HCT116 (cell line): ENCODE data around the gene SETD3. TPM values are rescaled to one million over a fixed set of nuclear protein-coding genes. Genes with fewer than 3 reads are reported as not detected.

ENCODE experiments used
- ATAC-seq: fragments of 200-7000 bp; cut with Tn5 transposase; 2 replicates; pipeline ENCODE4 v1.9.1; 2020; ENCODE audit warnings: mild to moderate bottlenecking, moderate library complexity
- BruUV-seq: library from RNA; stranded (reverse); fragments of 400-500 nt; replicated peaks from 2 replicates; lab custom pipeline; 2021; lab: Mats Ljungman, UMichigan
- CTCF ChIA-PET: fragments of 300-600 bp; sonication (Branson Sonifier 250); formaldehyde crosslinking; loops from one replicate; lab custom pipeline; 2021; ENCODE audit warnings: antibody characterized with exemption; lab: Charles Lee
- POLR2A ChIA-PET: fragments of 300-600, 350-600 bp; sonication (Branson Sonifier 250); formaldehyde crosslinking; loops from one replicate; lab custom pipeline; 2021; ENCODE audit warnings: antibody characterized with exemption; lab: Charles Lee
- RAD21 ChIA-PET, 2 experiments: fragments of 300-600 bp; sonication (Branson Sonifier 250); formaldehyde crosslinking; loops; one replicate each; lab custom pipeline; 2023; ENCODE audit warnings: low total read pairs in 2 of 2; ENCODE audit not compliant: uncharacterized antibody in 2 of 2, unreplicated experiment in 2 of 2, low non-redundant PET in 1 of 2; lab: Charles Lee
- DNase-seq: peaks from one replicate; pipeline ENCODE4 v3.0.0-alpha.2; 2010; ENCODE audit warnings: low read depth, low spot score
- H2AFZ ChIP-seq: fragments of 200-600 bp; shearing (Covaris generic), sonication (generic); 2 replicates; pipeline ENCODE4 v1.6.1; 2017; ENCODE audit warnings: low read depth, mixed run types, mixed read lengths, antibody characterized with exemption, low read length; ENCODE audit not compliant: poor library complexity, severe bottlenecking
- H3K27ac ChIP-seq: 2 replicates; pipeline ENCODE4 v1.5.1; 2012; ENCODE audit warnings: low read depth, low read length
- H3K27me3 ChIP-seq: fragments of 200-600 bp; sonication (generic); 2 replicates; pipeline ENCODE4 v1.6.1; 2016; ENCODE audit warnings: mixed run types, low read length, mixed read lengths; ENCODE audit not compliant: insufficient read depth
- H3K36me3 ChIP-seq, 2 experiments: fragments of 200-500 bp in 1 of 2; fragments of 200-600 bp in 1 of 2; sonication (Bioruptor generic) in 1 of 2; sonication (generic) in 1 of 2; 2 replicates each; pipeline versions ENCODE4 v1.5.1 to v1.6.1; 2014 to 2016; ENCODE audit warnings: low read length in 2 of 2, inconsistent platforms in 1 of 2, mixed read lengths in 1 of 2, mixed run types in 1 of 2; ENCODE audit not compliant: insufficient read depth in 2 of 2, control insufficient read depth in 1 of 2
- H3K4me1 ChIP-seq, 2 experiments: fragments of 200-600 bp in 1 of 2; sonication (generic) in 1 of 2; 2 replicates each; pipeline versions ENCODE4 v1.5.1 to v1.6.1; 2012 to 2017; ENCODE audit warnings: low read length in 2 of 2, inconsistent platforms in 1 of 2, mild to moderate bottlenecking in 1 of 2, mixed read lengths in 1 of 2, mixed run types in 1 of 2, moderate library complexity in 1 of 2; ENCODE audit not compliant: insufficient read depth in 2 of 2, control insufficient read depth in 1 of 2
- H3K4me2 ChIP-seq: fragments of 200-600 bp; sonication (generic); 2 replicates; pipeline ENCODE4 v1.6.1; 2017; ENCODE audit warnings: mixed run types, low read length, mixed read lengths
- H3K4me3 ChIP-seq, 2 experiments: fragments of 200-600 bp in 1 of 2; sonication (generic) in 1 of 2; replicated peaks in 1 of 2; 2 replicates each; pipeline ENCODE4 v1.5.1; 2011 to 2016; ENCODE audit warnings: low read length in 2 of 2, control low read depth in 1 of 2, low read depth in 1 of 2, mild to moderate bottlenecking in 1 of 2, mixed read lengths in 1 of 2, mixed run types in 1 of 2
- H3K79me2 ChIP-seq: fragments of 200-600 bp; sonication (generic); 2 replicates; pipeline ENCODE4 v1.6.1; 2017; ENCODE audit warnings: mild to moderate bottlenecking, mixed run types, low read length, moderate library complexity, mixed read lengths; ENCODE audit not compliant: insufficient read depth
- H3K9ac ChIP-seq: fragments of 200-600 bp; sonication (generic); 2 replicates; pipeline ENCODE4 v1.6.1; 2016; ENCODE audit warnings: low read length, mixed read lengths
- H3K9me2 ChIP-seq: fragments of 200-600 bp; sonication (generic), shearing (Covaris generic); 2 replicates; pipeline ENCODE4 v1.6.1; 2017; ENCODE audit warnings: mixed run types, mild to moderate bottlenecking, moderate library complexity; ENCODE audit not compliant: insufficient read depth
- H3K9me3 ChIP-seq, 2 experiments: fragments of 200-500 bp in 1 of 2; fragments of 200-600 bp in 1 of 2; sonication (Bioruptor generic) in 1 of 2; sonication (generic) in 1 of 2; 2 replicates each; pipeline ENCODE4 v1.6.1; 2014 to 2017; ENCODE audit warnings: low read length in 2 of 2, mixed read lengths in 2 of 2, inconsistent platforms in 1 of 2, low read depth in 1 of 2, mild to moderate bottlenecking in 1 of 2, mixed run types in 1 of 2, moderate library complexity in 1 of 2; ENCODE audit not compliant: control insufficient read depth in 1 of 2, insufficient read depth in 1 of 2
- H4K20me1 ChIP-seq: fragments of 200-600 bp; sonication (generic), shearing (Covaris generic); 2 replicates; pipeline ENCODE4 v1.6.1; 2017; ENCODE audit warnings: mixed run types, mild to moderate bottlenecking, moderate library complexity; ENCODE audit not compliant: insufficient read depth
- ATF3 ChIP-seq: IDR thresholded peaks from 2 replicates; pipeline ENCODE4 v1.6.1; 2012
- CEBPB ChIP-seq: IDR thresholded peaks from 2 replicates; pipeline ENCODE4 v1.6.1; 2012; ENCODE audit warnings: low read depth
- CTCF ChIP-seq, 3 experiments: fragments of 200-600 bp in 1 of 3; sonication (generic) in 1 of 3; IDR thresholded peaks in 2 of 3; conservative IDR thresholded peaks in 1 of 3; 2 replicates each; pipeline ENCODE4 v1.5.1; 2012 to 2017; ENCODE audit warnings: low read depth in 2 of 3, low read length in 2 of 3, antibody characterized with exemption in 1 of 3, borderline replicate concordance in 1 of 3, control low read depth in 1 of 3, mild to moderate bottlenecking in 1 of 3, mixed read lengths in 1 of 3, mixed run types in 1 of 3, moderate library complexity in 1 of 3; ENCODE audit not compliant: insufficient read depth in 1 of 3
- EGR1 ChIP-seq: IDR thresholded peaks from 2 replicates; pipeline ENCODE4 v1.6.1; 2012; ENCODE audit warnings: low read depth
- ELF1 ChIP-seq: IDR thresholded peaks from 2 replicates; pipeline ENCODE4 v1.6.1; 2012; ENCODE audit warnings: low read depth, borderline replicate concordance
- EZH2 ChIP-seq: fragments of 200-600 bp; sonication (generic); IDR thresholded peaks from 2 replicates; pipeline ENCODE4 v1.6.1; 2017; ENCODE audit warnings: antibody characterized with exemption, mixed run types
- EZH2phosphoT487 ChIP-seq: fragments of 200-600 bp; IDR thresholded peaks from 2 replicates; pipeline ENCODE4 v1.6.1; 2018; ENCODE audit warnings: antibody characterized with exemption, borderline replicate concordance
- FOSL1 ChIP-seq: IDR thresholded peaks from 2 replicates; pipeline ENCODE4 v1.6.1; 2012; ENCODE audit warnings: low read depth
- MAX ChIP-seq: IDR thresholded peaks from 2 replicates; pipeline ENCODE4 v1.6.1; 2012
- POLR2AphosphoS5 ChIP-seq: IDR thresholded peaks from 2 replicates; pipeline ENCODE4 v1.6.1; 2011; ENCODE audit warnings: mild to moderate bottlenecking, low read depth, low read length, moderate library complexity
- RAD21 ChIP-seq: IDR thresholded peaks from 2 replicates; pipeline ENCODE4 v1.6.1; 2012; ENCODE audit warnings: low read depth, mild to moderate bottlenecking
- REST ChIP-seq: IDR thresholded peaks from 2 replicates; pipeline ENCODE4 v1.6.1; 2012; ENCODE audit warnings: low read depth
- SIN3A ChIP-seq: IDR thresholded peaks from 2 replicates; pipeline ENCODE4 v1.6.1; 2012; ENCODE audit warnings: low read depth
- SP1 ChIP-seq: IDR thresholded peaks from 2 replicates; pipeline ENCODE4 v1.6.1; 2012; ENCODE audit warnings: low read depth
- TCF7L2 ChIP-seq: IDR thresholded peaks from 2 replicates; pipeline ENCODE4 v1.7.0; 2011; ENCODE audit warnings: borderline replicate concordance, inconsistent platforms; ENCODE audit not compliant: insufficient read depth, insufficient read length; ENCODE audit errors: extremely low read depth
- YY1 ChIP-seq: IDR thresholded peaks from 2 replicates; pipeline ENCODE4 v1.6.1; 2011; ENCODE audit warnings: low read length, low read depth, moderate library complexity, mild to moderate bottlenecking; ENCODE audit not compliant: insufficient replicate concordance; ENCODE audit errors: extremely low read depth
- ZBTB33 ChIP-seq: IDR thresholded peaks from 2 replicates; pipeline ENCODE4 v1.6.1; 2011; ENCODE audit warnings: mild to moderate bottlenecking, low read length, moderate library complexity; ENCODE audit not compliant: insufficient replicate concordance; ENCODE audit errors: extremely low read depth
- ZFX ChIP-seq: fragments of 450-650 bp; IDR thresholded peaks from 2 replicates; pipeline ENCODE4 v1.6.1; 2017
- ZNF274 ChIP-seq: fragments of 200-500 bp; sonication (Bioruptor generic); IDR thresholded peaks from 2 replicates; pipeline ENCODE4 v1.6.1; 2014; ENCODE audit warnings: mild to moderate bottlenecking, low read depth, low read length, inconsistent platforms
- intact Hi-C: fragments of 100-400 bp; cut with micrococcal nuclease; formaldehyde crosslinking; loops from 2 replicates; pipeline ENCODE4 v1.10.0; 2022
- total RNA-seq: library from RNA; stranded (reverse); gene quantifications from one replicate; pipeline ENCODE4 v1.2.1, GENCODE V29; 2021; ENCODE audit not compliant: unreplicated experiment

The SETD3 gene
- total RNA-seq, 1 experiment from 2014 or later, result 46.6 TPM

- Histone ChIP-seq H3K9me3 (no peaks in the 10 kb centered on the region), H3K9ac (no peak overlapping the region), H4K20me1 (no peaks in the 10 kb centered on the region), H3K27me3 (no peaks in the 10 kb centered on the region), H3K27ac (no peak overlapping the region), H3K79me2 (peaks cover 7% of the 10 kb centered on the region; the same call in 1 of the 2 replicates)
- no TSS peak for BruUV-seq
- DNase-seq, result no peak
- TF ChIP-seq MAX, result no peak
- no peak for TF ChIP-seq EZH2phosphoT487
- TF ChIP-seq ZBTB33, result no peak
- no peak for TF ChIP-seq CEBPB
- TF ChIP-seq SIN3A, result no peak
- TF ChIP-seq YY1, result no peak
- no peak for TF ChIP-seq FOSL1
- TF ChIP-seq ZNF274, result no peak
- no peak for TF ChIP-seq ATF3
- TF ChIP-seq CTCF (IDR thresholded peaks at IDR 0.05 in 2 of 3, conservative IDR thresholded peaks at IDR 0.05 in 1 of 3; ENCODE audit: borderline replicate concordance in 1 of 3, insufficient read depth in 1 of 3, low read depth in 2 of 3, low read length in 2 of 3), result no peak
- no peak for TF ChIP-seq TCF7L2
- no peak for TF ChIP-seq EGR1
- TF ChIP-seq ZFX, result no peak
- TF ChIP-seq POLR2AphosphoS5, result no peak
- TF ChIP-seq EZH2, result no peak
- no peak for TF ChIP-seq RAD21
- no peak for TF ChIP-seq ELF1
- TF ChIP-seq SP1, result no peak
- TF ChIP-seq REST, result no peak
- TF ChIP-seq, all 23 proteins: peak for 0
- no peaks in the 10 kb centered on the region for H3K9me2 ChIP-seq
- intact Hi-C loops, result loop anchor here (10.0 kb wide), 1 partner anchor 425 kb away; no protein-coding TSS in a partner anchor
- no peak overlapping the region for H3K4me3 ChIP-seq
- POLR2A ChIA-PET, result no interaction called here
- RAD21 ChIA-PET, result no interaction called here
- H3K36me3 ChIP-seq, result no peaks in the 10 kb centered on the region; a peak in 1 of 4 replicates
- CTCF ChIA-PET, result no interaction called here
- no peak for ATAC-seq
- H3K4me2 ChIP-seq, result no peak overlapping the region
- H2AFZ ChIP-seq, result no peak overlapping the region
- peaks cover 0 to 6% of the 10 kb centered on the region in 2 experiments; a peak in 2 of 4 replicates for H3K4me1 ChIP-seq
Measured at GRCh38 chr14:99519931-99520421, 39.3 kb upstream of the SETD3 start.
